Kidney (tissue), 14 donors: Measurements from ENCODE around the gene ABHD12. TPM values are rescaled to one million over a fixed set of nuclear protein-coding genes. Genes with fewer than 3 reads are reported as not detected.
A peak's percentile ranks its signal among the peaks of the same experiment; 100 is the strongest.

Experiments
- DNase-seq, 5 donors: peaks; one replicate each; pipeline ENCODE4 v3.0.0-alpha.2; 2013 to 2020
- FAIRE-seq: peaks from 2 replicates; lab custom pipeline; 2012; peaks lifted over from hg19 to GRCh38; lab: Jason Lieb, UNC
- H3K27ac ChIP-seq, 2 donors: one replicate each; pipeline ENCODE4 v1.7.0; 2013; ENCODE audit warnings: low read depth in 2 of 2, low read length in 2 of 2, inconsistent platforms in 1 of 2
- H3K27me3 ChIP-seq: one replicate; pipeline ENCODE4 v1.7.1; 2013; ENCODE audit warnings: low read length, inconsistent platforms; ENCODE audit not compliant: control insufficient read depth, insufficient read depth
- H3K36me3 ChIP-seq, 3 donors: one replicate each; pipeline versions ENCODE4 v1.7.0 to v1.7.1; 2013; ENCODE audit warnings: low read length in 3 of 3, control low read depth in 1 of 3, inconsistent platforms in 1 of 3; ENCODE audit not compliant: insufficient read depth in 3 of 3, control insufficient read depth in 2 of 3
- H3K4me1 ChIP-seq, 3 donors: one replicate each; pipeline versions ENCODE4 v1.7.0 to v1.7.1; 2013; ENCODE audit warnings: low read length in 3 of 3, inconsistent platforms in 1 of 3, low read depth in 1 of 3; ENCODE audit not compliant: control insufficient read depth in 2 of 3, insufficient read depth in 2 of 3
- H3K4me3 ChIP-seq, 3 donors: one replicate each; pipeline versions ENCODE4 v1.7.0 to v1.8.1; 2013; ENCODE audit warnings: low read length in 3 of 3, control low read depth in 1 of 3, inconsistent platforms in 1 of 3
- H3K9ac ChIP-seq, 3 donors: one replicate each; pipeline versions ENCODE4 v1.7.0 to v1.7.1; 2013; ENCODE audit warnings: low read length in 3 of 3, control low read depth in 1 of 3, inconsistent platforms in 1 of 3
- H3K9me3 ChIP-seq, 3 donors: one replicate each; pipeline versions ENCODE4 v1.7.0 to v1.7.1; 2013; ENCODE audit warnings: low read length in 3 of 3, control low read depth in 1 of 3, inconsistent platforms in 1 of 3; ENCODE audit not compliant: control insufficient read depth in 2 of 3, insufficient read depth in 1 of 3
- intact Hi-C: fragments of 100-400 bp; cut with DNase I; formaldehyde crosslinking; loops from one replicate; pipeline ENCODE4 v1.11.1; 2022
- polyA plus RNA-seq: library from polyadenylated mRNA; stranded (reverse); fragments of 350-450 nt; fragmentation: Illumina TruSeq; extraction: RNeasy Lipid Tissue Mini Kit (QIAGEN cat#74804); gene quantifications from one replicate; pipeline ENCODE4 v1.2.3, GENCODE V29; 2014; ENCODE audit warnings: low read depth, low replicate concordance; ENCODE audit not compliant: insufficient read depth
- total RNA-seq: library from RNA; stranded (reverse); fragmentation: NEBNext Ultra II Directional; extraction: Animal tissue kit (Norgen Biotek cat#: 25700); gene quantifications from one replicate; pipeline ENCODE4 v1.2.1, GENCODE V29; 2021
- TF ChIP-seq, protein P1 (sequence below): IDR thresholded peaks from 3 replicates; pipeline ENCODE4 v1.5.1; 2012; ENCODE audit warnings: mild to moderate bottlenecking, moderate library complexity, borderline replicate concordance; ENCODE audit not compliant: insufficient read depth; ENCODE audit errors: extremely low read depth
- donor health status: control.
- donor health status: control.
- donor health status: control.
- donor health status: control.
- donor health status: control.
- donor health status: DM: yes; HTN: yes; CAD: no.
- donor health status: Normal renal cell carcinoma (clear cell type).

Gene ABHD12
- total and polyA plus RNA-seq, 2 donors from 2014 or later = 61.5 to 68.1 TPM

DNA sequence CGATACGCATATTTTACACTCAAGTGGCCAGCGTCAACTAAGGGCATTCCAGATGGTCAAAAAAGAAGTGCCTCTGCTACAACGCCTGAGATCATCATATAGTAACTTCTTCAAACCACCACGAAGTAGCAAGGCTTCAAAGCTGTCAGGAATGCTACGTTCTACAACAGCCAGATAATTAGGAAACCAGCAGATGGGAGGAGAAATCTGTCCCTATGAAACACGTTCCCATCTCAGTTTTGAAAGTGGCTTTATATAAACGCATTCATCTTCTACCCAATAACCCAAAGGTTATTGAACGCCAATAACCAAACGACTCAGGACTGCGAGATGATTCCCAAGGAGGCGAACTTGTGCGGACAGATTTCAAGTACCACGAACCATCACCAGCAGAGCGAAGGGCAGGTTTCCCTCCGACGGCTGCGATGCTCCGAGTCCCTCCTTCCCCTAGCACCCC is 1.2 kb downstream of the ABHD12 start:
- intact Hi-C loops = no loop called here
- TF ChIP-seq, protein P1, sequence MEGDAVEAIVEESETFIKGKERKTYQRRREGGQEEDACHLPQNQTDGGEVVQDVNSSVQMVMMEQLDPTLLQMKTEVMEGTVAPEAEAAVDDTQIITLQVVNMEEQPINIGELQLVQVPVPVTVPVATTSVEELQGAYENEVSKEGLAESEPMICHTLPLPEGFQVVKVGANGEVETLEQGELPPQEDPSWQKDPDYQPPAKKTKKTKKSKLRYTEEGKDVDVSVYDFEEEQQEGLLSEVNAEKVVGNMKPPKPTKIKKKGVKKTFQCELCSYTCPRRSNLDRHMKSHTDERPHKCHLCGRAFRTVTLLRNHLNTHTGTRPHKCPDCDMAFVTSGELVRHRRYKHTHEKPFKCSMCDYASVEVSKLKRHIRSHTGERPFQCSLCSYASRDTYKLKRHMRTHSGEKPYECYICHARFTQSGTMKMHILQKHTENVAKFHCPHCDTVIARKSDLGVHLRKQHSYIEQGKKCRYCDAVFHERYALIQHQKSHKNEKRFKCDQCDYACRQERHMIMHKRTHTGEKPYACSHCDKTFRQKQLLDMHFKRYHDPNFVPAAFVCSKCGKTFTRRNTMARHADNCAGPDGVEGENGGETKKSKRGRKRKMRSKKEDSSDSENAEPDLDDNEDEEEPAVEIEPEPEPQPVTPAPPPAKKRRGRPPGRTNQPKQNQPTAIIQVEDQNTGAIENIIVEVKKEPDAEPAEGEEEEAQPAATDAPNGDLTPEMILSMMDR = no peak
- FAIRE-seq (no peak), DNase-seq (peak in 2 of 5 donors; percentile 37 to 61)
- Histone ChIP-seq H3K9ac (peak overlapping the region; percentile 33 to 74 (median 38)), H3K36me3 (no peaks in the 10 kb centered on the region), H3K27ac (no peak overlapping the region), H3K27me3 (no peaks in the 10 kb centered on the region), H3K9me3 (no peaks in the 10 kb centered on the region), H3K4me1 (peaks cover 0 to 5% (median 1%) of the 10 kb centered on the region in 3 donors), H3K4me3 (peak overlapping the region; percentile 56 to 82 (median 78))

DNA sequence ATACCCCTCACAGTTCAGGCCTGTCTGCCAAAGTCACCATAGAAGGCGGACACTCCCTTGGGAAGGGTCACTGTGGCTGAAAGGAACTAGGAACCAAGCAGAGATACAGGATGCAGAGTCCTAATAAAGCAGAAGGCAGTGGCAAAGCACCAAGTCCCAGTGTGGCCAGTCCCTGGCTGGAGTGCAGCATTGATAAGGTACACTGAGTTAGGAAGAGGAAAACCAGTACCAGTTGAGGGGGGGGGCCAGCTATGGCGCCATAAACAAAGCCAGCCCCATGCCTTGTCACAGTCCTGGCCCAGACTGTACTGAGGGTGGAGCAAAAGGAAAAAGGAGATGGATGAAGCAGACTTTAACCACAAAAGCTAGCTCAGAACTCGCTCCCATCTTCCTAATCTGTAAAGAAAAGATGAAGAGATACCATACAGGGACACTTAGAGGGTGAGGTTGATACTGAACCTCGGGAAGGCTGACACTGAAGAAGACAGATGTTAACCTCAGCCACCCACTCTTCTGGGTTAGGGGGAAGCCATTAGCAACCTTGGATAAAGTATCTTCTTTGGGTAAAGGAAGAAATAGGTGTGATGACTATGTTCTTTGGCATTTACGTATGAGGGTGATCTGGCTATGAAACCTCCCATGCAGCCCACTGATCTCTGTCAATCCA is 7.8 kb downstream of the ABHD12 start:
- no peak for DNase-seq
- no peak for FAIRE-seq
- TF ChIP-seq, protein P1 = no peak
- H3K27ac ChIP-seq = no peak overlapping the region
- H3K4me3 ChIP-seq = no peak overlapping the region
- peaks cover 0 to 6% (median 0%) of the 10 kb centered on the region in 3 donors for H3K36me3 ChIP-seq
- no peaks in the 10 kb centered on the region for H3K4me1 ChIP-seq
- no peak overlapping the region for H3K9ac ChIP-seq
- H3K9me3 ChIP-seq = no peaks in the 10 kb centered on the region
- H3K27me3 ChIP-seq = no peaks in the 10 kb centered on the region
- intact Hi-C loops = no loop called here

DNA sequence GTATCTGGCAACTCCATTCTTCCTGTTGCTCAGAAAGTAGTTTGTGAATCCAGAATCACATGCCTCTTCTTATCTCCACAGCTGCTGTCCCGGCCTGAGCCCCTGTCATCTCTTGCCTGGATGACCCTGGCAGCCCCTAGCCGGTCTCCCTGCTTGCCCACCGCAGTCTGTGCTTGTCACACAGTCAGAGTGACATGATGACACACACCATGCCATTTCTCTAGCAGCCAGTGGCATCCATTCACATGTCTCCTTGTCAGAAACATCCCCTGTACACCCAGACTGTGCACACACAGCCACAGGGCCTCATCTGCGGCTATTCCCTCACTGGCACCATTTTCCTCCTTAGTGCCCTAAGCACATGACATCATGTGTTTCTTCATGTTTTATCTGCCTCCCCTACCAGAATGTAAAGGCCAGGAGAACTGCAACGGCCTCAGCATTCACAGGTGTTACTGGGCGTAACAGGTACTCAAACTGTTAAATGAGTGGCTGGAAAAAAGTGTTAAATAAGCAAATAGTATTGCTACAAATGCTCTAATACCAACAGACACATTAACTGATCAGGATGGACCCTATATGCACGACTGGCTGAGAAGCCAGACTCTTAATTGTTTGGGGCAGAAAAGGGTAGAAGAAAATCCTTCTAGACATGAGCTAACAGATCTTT is 9.6 kb downstream of the ABHD12 start:
- intact Hi-C loops = no loop called here
- no peaks in the 10 kb centered on the region for H3K9me3 ChIP-seq
- H3K36me3 ChIP-seq = peaks cover 0 to 6% (median 0%) of the 10 kb centered on the region in 3 donors
- DNase-seq = no peak
- H3K27ac ChIP-seq = no peak overlapping the region
- no peak overlapping the region for H3K4me3 ChIP-seq
- H3K9ac ChIP-seq = no peak overlapping the region
- FAIRE-seq = no peak
- TF ChIP-seq, protein P1 = no peak
- no peaks in the 10 kb centered on the region for H3K4me1 ChIP-seq
- no peaks in the 10 kb centered on the region for H3K27me3 ChIP-seq
